Peyer's patch (tissue), 4 donors: Measurements from ENCODE around the gene TMEM225B.

ENCODE experiments used
- POLR2A ChIP-seq, 2 donors: fragments of 450-650 bp; IDR thresholded peaks; one replicate each; pipeline ENCODE4 v1.5.1; 2017; ENCODE audit warnings: antibody characterized with exemption in 2 of 2, mild to moderate bottlenecking in 2 of 2, moderate library complexity in 2 of 2
- TF ChIP-seq, protein P1 (sequence below), 6 experiments: fragments of 450-650 bp in 4 of 6; fragments of 200-600 bp in 2 of 6; sonication (generic) in 1 of 6; IDR thresholded peaks; one replicate each; pipeline ENCODE4 v1.5.1; 2017 to 2019; ENCODE audit warnings: antibody characterized with exemption in 6 of 6, mild to moderate bottlenecking in 3 of 6, moderate library complexity in 1 of 6

DNA sequence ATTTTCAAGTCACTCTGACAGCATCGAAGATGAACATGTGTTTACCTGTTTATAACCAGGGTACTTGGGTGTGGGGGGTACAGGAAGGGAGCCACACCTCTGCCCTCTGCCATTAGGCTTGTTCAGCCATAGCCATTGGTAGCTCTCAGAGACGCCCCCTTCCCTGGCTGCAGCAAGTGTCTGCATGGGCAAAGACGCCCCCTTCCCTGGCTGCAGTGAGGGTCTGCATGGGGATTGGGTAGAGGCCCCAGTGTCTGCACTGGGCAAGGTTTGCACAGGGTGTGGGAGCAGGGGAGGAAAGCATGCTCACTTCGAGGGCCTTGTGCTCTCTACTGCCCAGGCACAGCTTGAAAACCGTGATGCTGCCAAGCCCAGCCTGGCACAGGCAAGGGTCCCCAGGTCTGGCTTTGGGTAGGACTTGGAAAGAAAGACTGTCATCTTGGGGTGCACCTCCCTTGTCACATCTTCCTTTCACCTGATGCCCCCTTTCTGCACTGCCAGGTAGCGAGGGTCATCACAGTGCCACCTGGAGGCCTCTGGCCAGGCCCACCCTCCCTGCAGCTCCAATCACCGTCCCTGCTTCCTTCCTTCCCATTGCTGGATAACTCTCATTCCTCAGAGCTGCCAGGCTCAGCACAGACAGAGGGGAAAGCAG is 3.7 kb downstream of the TMEM225B start:
- TF ChIP-seq, protein P1, sequence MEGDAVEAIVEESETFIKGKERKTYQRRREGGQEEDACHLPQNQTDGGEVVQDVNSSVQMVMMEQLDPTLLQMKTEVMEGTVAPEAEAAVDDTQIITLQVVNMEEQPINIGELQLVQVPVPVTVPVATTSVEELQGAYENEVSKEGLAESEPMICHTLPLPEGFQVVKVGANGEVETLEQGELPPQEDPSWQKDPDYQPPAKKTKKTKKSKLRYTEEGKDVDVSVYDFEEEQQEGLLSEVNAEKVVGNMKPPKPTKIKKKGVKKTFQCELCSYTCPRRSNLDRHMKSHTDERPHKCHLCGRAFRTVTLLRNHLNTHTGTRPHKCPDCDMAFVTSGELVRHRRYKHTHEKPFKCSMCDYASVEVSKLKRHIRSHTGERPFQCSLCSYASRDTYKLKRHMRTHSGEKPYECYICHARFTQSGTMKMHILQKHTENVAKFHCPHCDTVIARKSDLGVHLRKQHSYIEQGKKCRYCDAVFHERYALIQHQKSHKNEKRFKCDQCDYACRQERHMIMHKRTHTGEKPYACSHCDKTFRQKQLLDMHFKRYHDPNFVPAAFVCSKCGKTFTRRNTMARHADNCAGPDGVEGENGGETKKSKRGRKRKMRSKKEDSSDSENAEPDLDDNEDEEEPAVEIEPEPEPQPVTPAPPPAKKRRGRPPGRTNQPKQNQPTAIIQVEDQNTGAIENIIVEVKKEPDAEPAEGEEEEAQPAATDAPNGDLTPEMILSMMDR (IDR thresholded peaks at IDR 0.05): no peak
- TF ChIP-seq POLR2A (IDR thresholded peaks at IDR 0.05): no peak
